Frontal cortex (tissue), 4 donors: ENCODE data around the gene TLCD4. TPM values are rescaled to one million over a fixed set of nuclear protein-coding genes. Genes with fewer than 3 reads are reported as not detected.
"Not testable (repeated sequence)": the region's sequence is repeated elsewhere in the genome, so short reads cannot be mapped to it uniquely, and the experiment has no call there.

Source experiments
- DNase-seq, 2 donors: peaks; one replicate each; pipeline ENCODE4 v3.0.0; 2012; ENCODE audit warnings: low spot score in 2 of 2
- FAIRE-seq: peaks from 2 replicates; lab custom pipeline; 2012; peaks lifted over from hg19 to GRCh38; lab: Jason Lieb, UNC
- total RNA-seq: library from RNA; depleted of rRNA; stranded (reverse); fragments of >200 nt; gene quantifications from one replicate; pipeline ENCODE4 v1.2.3, GENCODE V29; 2014
- donor health status: control.
- donor health status: control.
- donor health status: control.

Gene TLCD4
- 15.9 TPM for total RNA-seq

DNA sequence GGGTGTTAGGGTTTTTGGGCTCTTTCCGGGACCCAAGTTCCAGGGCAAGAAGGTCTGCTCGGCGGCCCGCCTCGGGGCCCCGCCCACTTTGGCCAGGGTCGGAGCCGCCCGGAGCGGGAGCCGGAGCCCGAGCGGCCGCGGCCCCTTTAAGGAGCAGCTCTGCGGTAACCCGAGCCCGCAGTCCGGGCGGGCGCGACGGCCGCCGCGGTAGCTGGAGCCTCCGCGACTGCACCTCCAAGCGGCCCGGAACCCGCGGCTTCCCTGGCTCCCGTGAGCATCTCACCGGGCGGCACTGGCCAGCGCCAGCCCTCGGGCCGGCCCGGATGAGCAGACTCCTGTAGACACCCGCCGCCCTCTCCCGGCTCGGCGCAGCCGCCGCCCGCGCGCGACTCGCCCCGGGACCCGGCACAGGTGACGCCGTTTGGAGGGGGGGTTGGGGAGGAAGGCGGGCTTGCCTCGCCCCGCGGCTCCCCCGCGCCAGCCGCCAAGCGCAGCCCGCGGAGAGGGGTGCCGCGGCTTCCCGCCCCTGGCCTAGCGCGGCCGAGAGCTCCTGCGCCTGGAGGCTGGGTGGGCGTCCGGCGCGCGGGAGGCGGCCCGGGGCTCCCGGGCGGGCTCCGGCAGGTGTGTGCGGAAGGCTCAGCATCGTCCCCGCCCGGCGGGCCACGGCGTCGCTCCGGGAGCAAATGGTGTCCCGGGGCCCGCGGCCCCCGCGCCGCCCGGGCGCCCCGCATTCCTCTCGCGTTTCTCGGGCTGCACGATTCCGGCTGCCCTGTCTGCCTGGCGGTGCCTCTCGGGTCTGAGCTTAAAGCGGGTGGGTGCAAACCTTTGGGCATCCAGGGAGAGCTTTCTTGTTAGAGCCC is at the start of gene TLCD4:
Gene TLCD4 (plus strand): TSS at position 149 of the 860 bp plus-strand sequence. CDS start 26,547 bp downstream, outside the sequence.
- peak; percentile 58 to 67 for DNase-seq
- FAIRE-seq = no peak

- FAIRE-seq (no peak), DNase-seq (no peak)
Measured at GRCh38 chr1:95067568-95067967, 49.6 kb upstream of the TLCD4 start.

DNA sequence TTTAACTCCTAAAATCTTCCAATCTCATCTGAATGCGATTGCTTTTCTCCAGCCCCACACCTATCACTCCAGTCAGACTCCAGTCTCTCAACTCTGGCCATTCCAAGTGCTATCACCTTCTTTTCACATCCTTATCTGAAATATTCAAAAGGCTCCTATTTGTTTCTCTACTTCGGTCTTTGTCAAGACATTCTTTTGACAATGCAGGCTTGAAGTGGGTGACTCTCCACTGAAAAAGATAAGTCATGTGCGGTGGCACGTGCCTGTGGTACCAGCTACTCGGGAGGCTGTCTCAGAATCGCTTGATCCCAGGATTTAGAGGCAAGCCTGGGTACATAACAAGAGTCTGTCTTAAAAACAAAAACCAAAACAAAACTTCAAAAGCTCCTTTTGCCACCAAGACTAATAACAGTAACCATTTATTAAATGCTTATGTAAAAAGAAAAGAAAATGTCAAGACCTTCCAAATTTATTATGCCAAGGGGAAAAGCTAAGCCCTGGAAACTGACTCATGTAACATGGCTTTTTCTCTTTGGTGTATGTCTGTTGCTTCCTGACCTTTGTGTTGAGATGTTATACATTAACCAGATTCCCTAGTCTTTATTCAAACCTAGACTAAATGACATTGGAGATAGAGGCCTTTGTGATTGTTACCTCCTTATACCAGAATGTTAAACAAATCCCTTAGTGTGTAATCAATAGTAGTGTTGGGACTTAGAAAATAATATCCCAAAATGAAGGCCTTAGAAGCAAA is 48.0 kb upstream of the TLCD4 start:
- FAIRE-seq (no peak), DNase-seq (no peak)

DNA sequence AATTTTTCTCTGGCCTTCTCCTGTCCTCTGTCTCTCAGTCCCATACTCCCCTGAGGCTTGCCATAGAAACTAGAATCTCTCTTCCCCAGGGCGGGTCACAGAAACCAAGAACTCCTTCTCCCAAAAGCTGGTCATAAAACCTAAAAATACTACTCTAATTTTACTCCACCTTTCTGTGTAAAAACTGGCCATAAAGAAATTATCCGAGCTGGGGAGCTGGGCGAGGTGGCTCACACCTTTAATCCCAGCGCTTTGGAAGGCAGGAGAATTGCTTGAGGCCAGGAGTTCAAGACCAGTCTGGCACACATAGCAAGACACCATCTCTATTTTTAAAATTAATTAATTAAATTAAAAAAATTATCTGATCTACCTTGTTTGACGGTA is 47.5 kb upstream of the TLCD4 start:
- FAIRE-seq = no peak
- DNase-seq = no peak

GRCh38 chr1:95071539-95071938 is 45.6 kb upstream of the TLCD4 start:
- DNase-seq = no peak
- FAIRE-seq = no peak

- no peak for DNase-seq
- FAIRE-seq = no peak
Measured at GRCh38 chr1:95072117-95072516, 45.0 kb upstream of the TLCD4 start.

DNA sequence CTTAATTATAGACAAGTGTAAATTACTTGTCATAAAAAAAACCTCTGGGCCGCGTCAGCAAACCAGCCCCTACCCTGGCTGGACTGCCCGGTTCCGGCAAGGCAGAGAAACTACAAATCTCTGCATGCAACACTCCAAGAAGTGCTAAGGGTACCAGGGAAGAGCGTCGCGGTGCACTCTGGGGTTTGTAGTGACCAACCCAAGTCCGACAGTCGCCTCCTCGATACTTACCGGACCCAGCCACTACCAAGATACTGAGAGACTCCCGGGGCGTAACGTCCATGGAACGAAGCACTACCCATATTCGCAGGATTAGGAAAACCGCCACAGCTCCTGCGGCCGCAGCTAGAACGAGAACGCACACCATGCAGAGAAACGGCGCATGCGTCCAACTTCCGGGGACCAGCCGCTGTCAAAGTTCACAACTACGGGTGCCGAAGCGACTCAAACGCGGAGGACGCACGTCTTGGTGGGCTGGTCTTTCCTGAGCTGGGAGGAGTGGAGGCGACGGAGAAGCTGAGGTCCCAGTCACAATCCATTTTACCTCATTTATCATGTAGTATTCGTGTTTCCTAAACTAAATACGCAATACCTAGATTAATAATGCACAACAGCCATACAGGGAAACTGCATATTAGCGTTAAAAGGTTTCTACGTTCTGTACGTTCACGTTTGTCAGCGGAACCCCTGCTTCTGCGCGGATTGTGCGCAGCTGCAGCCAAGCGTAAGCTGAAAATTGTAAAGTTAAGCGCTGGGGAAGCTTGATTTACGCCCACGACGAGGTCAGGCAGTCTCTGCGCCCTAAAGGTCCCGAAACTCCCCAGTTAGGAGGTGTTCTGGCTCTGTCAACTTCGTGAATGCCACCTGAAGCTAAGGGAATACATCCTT is 44.4 kb upstream of the TLCD4 start, which contains the start of gene ALG14:
Gene ALG14 (minus strand): TSS at position 420 of the 888 bp plus-strand sequence. CDS start 53 bp downstream, at position 367.
- DNase-seq = peak; percentile 63 to 82
- FAIRE-seq = no peak

DNA sequence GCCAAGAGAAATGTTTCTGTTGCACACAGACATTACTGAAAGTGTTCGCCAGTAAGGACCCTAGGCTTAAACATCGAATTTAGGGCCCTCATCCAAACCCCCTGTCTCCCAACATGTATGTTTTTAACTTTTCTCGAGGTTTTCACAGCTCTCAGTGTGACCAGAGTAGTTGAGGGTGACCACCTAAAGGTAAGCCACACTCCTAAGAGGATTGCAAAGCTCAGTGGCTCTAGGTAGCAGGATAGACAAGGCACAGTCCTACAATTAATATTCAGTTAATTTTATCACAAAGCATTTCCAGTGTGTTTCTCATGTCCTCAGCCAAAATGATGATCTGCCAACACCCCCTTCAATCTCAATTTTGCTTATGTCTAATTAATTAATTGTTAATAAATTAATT is 43.7 kb upstream of the TLCD4 start:
- DNase-seq (no peak), FAIRE-seq (no peak)

DNA sequence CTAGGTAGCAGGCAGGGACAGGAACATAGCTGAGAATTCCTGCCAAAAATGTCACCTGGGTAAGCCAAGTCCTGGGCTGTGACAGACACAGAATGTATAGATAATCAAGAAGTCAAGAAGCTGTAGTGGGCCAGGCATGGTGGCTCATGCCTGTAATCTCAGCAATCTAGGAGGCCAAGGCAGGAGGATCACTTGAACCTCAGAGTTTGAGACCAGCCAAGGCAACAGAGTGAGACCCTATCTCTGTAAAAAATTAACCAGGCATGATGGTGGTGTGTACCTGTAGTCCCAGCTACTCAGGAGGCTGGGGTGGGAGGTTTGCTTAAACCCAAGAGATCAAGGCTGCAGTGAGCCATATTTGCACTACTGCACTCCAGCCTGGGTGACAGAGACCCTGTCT is 41.1 kb upstream of the TLCD4 start:
- no peak for DNase-seq
- no peak for FAIRE-seq

DNA sequence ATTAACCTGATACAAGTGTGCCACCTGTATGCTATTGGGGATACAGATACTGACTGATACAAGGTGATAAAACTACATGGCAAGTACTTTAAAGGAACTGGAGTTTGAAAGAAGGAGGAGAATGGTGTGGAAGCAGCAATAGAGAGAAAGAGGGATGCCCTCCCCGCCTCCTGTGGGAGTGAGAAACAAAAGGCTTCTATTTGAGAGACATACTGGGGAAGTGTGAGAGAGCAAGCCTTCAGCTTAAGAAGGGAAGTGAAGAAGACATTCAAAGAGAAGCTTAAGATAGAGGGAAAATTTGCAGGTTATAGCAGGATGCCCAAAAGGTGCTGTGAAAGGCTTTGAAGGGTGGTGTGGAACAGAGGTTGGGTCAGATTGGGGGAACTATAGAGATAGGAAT is 36.7 kb upstream of the TLCD4 start:
- no peak for DNase-seq
- FAIRE-seq = no peak

DNA sequence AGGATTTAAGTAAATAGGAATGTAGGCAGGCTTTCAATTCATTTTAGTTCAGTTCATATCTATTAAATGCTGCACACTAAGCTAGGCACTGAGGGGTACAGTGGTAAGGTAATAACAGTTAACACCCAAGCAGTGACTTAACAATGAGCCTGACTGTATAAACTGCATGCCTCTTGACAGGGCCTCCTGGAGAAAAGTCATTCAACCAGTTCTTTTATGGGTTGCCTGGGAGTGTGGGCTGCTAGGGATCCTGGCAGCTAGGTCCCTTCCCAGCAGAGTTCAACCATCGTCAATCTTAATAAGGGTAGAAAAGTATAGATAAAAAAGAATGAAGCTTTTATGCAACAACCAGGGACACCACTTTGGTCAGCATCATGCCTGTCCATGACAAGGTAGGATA is 36.3 kb upstream of the TLCD4 start:
- FAIRE-seq (no peak), DNase-seq (no peak)

DNA sequence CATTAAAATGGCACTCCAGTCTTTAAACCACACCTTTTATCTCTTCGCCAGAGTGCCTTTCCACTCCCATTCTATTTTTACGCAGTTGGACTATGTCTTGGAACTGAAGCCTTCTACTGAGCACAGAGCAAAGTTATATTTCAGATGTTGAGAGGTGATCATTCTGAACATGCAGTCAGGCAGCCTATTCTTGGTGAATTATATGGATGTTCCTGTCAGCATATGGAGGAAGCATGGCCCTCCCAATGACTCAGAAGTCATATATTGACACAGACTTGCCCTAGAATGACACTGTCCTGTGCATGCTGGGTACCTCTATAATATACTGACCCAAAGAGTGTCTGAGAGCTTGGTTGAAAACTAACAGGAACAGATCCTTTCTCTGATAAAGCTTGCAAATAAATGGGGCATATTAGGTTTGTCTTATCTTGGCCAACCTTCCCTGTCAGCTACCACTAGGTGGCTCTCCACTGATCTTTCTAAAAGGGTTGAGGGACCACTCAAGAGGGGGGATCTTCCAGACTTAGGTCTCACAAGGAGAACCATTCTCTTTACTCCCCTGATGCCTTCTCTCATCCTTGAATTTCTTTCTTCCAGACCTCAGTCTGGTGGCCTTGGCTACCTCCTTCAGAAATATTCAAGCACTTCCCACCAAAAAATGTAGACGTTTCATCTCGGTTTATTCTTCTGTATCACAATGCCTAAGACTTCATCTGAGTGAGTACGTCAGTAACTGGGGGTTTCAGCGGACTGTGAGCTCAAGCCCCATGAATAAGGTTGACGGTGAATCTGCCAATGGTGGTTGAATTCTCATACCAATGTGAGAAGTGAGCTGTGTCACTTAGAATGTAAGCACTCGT is 32.6 kb upstream of the TLCD4 start:
- FAIRE-seq = no peak
- DNase-seq = peak; percentile 38 to 52

GRCh38 chr1:95085376-95085775 is 31.8 kb upstream of the TLCD4 start:
- DNase-seq = no peak
- FAIRE-seq = no peak

- no peak for FAIRE-seq
- no peak for DNase-seq
Measured at GRCh38 chr1:95086949-95087533, 30.1 kb upstream of the TLCD4 start.

DNA sequence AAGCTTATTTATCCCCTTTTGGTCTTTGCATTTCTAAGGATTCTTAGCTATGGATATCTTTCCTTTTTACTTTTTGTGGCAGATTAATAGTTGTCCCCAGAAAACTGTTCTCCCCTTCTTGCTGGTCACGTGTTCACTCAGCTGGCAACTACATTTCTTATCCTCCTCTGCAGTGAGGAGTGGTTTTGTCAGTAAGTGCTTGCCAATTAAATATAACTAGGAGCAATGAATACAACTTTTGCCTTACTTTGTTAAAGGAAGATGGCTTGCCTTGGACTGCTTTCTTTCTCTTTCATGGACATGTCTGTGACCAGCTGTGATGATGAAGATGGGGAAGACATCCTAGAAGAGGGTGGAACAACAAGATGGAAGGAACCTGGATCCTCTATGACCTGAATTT is 28.9 kb upstream of the TLCD4 start:
- FAIRE-seq (no peak), DNase-seq (no peak)

GRCh38 chr1:95089650-95090287 is 27.4 kb upstream of the TLCD4 start:
- DNase-seq (no peak), FAIRE-seq (no peak)

GRCh38 chr1:95091290-95091689 is 25.9 kb upstream of the TLCD4 start:
- not testable (repeated sequence) for FAIRE-seq, DNase-seq

GRCh38 chr1:95092891-95093290 is 24.3 kb upstream of the TLCD4 start:
- FAIRE-seq, DNase-seq: not testable (repeated sequence)
